Measurements from ENCODE around the gene PTPRN. TPM values are rescaled to one million over a fixed set of nuclear protein-coding genes. Genes with fewer than 3 reads are reported as not detected.

PTPRN gene
- total and polyA plus RNA-seq, 9 of the 15 experiments (the other 6 are each of a cell fraction or from before 2014, with no cell fraction given), result 0.15 to 2.4 (median 0.43) TPM; not detected in 1

DNA sequence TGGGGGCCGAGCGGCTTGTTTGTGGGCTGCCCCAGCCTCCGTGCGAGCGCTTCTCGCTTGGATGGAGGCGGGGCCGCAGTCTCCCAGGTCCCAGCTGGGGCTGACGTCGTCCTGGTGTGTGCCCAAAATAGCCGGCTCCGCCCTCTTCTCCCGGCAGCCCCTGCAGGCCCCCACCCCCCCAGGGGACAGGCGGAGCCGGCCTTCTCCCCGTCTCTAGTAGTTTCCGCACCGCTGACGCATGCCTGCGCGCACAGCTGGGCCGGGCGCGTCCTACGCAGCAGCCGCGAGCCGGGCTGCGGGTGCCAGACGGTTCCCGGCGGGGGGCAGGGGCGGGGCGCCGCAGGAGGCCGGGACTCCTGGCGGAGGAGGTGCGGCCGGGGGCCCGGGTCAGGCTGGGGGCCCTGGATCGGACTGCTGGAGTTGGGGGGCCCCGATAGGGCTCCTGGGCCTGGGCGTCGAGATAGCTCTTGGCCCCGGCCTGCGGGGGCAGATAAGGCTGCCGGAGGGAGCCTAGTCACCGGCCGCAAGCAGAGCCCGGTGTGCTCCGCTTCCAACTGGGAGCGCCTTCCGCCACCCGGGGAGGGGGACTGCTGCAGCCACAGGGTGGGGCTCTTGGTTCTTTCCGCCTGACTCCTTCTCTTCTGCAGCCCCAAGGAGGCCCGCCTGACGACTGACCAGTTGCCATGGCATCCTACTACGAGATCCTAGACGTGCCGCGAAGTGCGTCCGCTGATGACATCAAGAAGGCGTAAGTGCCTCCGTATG lies 29.9 kb downstream of the PTPRN start, which contains the start of gene DNAJB2 (continued):
- TF ChIP-seq SMARCE1 (IDR thresholded peaks at IDR 0.05), result peak; percentile 89
- peak; percentile 25; the same call in 1 of the 2 replicates for TF ChIP-seq PHF8 (IDR thresholded peaks at IDR 0.05; ENCODE audit: borderline replicate concordance, low read length)
- peak; percentile 89 to 98 for TF ChIP-seq MAZ (CRISPR knock-in tag; conservative IDR thresholded peaks at IDR 0.05 in 1 of 2, IDR thresholded peaks at IDR 0.05 in 1 of 2)
- peak; percentile 99 for TF ChIP-seq NCOR1 (IDR thresholded peaks at IDR 0.05)
- TF ChIP-seq MBD2 (IDR thresholded peaks at IDR 0.05; ENCODE audit: borderline replicate concordance, low read depth), result peak; percentile 23; the same call in 1 of the 2 replicates
- TF ChIP-seq RFX7 (CRISPR knock-in tag; IDR thresholded peaks at IDR 0.05), result no peak
- TF ChIP-seq NR2C1 (IDR thresholded peaks at IDR 0.05), result no peak
- 0 out of 2 replicates have a peak, but pooled peaks have one; percentile 28 for TF ChIP-seq NR2C1 (tag; IDR thresholded peaks at IDR 0.05)
- TF ChIP-seq SREBF1 (IDR thresholded peaks at IDR 0.05; ENCODE audit: borderline replicate concordance, low read depth, low read length), result no peak
- TF ChIP-seq NR2C2 (CRISPR knock-in tag; IDR thresholded peaks at IDR 0.05), result no peak
- peak; percentile 82 for TF ChIP-seq NR2C2 (tag; IDR thresholded peaks at IDR 0.05)
- peak; percentile 80 for TF ChIP-seq GABPB1 (CRISPR knock-in tag; IDR thresholded peaks at IDR 0.05)
- peak; percentile 94 for TF ChIP-seq ZNF644 (tag; IDR thresholded peaks at IDR 0.05; ENCODE audit: low read depth)
- TF ChIP-seq RB1 (IDR thresholded peaks at IDR 0.05; ENCODE audit: low read depth), result peak; percentile 71; the same call in 1 of the 2 replicates
- TF ChIP-seq, protein P1, sequence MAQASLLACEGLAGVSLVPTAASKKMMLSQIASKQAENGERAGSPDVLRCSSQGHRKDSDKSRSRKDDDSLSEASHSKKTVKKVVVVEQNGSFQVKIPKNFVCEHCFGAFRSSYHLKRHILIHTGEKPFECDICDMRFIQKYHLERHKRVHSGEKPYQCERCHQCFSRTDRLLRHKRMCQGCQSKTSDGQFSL (CRISPR knock-in tag; IDR thresholded peaks at IDR 0.05), result peak; percentile 87
- TF ChIP-seq, protein P1 (tag; IDR thresholded peaks at IDR 0.05), result peak in 1 of 2 experiments; percentile 79; a peak in 1 of 4 replicates
- no peak for TF ChIP-seq POLR3A (IDR thresholded peaks at IDR 0.05; ENCODE audit: borderline replicate concordance, extremely low read depth, insufficient read depth, insufficient read length)
- TF ChIP-seq, protein P2, sequence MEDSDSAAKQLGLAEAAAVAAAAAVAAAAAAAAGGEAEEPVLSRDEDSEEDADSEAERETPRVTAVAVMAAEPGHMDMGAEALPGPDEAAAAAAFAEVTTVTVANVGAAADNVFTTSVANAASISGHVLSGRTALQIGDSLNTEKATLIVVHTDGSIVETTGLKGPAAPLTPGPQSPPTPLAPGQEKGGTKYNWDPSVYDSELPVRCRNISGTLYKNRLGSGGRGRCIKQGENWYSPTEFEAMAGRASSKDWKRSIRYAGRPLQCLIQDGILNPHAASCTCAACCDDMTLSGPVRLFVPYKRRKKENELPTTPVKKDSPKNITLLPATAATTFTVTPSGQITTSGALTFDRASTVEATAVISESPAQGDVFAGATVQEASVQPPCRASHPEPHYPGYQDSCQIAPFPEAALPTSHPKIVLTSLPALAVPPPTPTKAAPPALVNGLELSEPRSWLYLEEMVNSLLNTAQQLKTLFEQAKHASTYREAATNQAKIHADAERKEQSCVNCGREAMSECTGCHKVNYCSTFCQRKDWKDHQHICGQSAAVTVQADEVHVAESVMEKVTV (CRISPR knock-in tag; IDR thresholded peaks at IDR 0.05), result peak; percentile 62; the same call in 1 of the 2 replicates
- peak; percentile 90 for TF ChIP-seq LEF1 (IDR thresholded peaks at IDR 0.05)
- TF ChIP-seq, protein P3, sequence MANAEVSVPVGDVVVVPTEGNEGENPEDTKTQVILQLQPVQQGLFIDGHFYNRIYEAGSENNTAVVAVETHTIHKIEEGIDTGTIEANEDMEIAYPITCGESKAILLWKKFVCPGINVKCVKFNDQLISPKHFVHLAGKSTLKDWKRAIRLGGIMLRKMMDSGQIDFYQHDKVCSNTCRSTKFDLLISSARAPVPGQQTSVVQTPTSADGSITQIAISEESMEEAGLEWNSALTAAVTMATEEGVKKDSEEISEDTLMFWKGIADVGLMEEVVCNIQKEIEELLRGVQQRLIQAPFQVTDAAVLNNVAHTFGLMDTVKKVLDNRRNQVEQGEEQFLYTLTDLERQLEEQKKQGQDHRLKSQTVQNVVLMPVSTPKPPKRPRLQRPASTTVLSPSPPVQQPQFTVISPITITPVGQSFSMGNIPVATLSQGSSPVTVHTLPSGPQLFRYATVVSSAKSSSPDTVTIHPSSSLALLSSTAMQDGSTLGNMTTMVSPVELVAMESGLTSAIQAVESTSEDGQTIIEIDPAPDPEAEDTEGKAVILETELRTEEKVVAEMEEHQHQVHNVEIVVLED (CRISPR knock-in tag; IDR thresholded peaks at IDR 0.05), result peak; percentile 80
